HepG2 (cell line): ENCODE data around the gene BRMS1. TPM values are rescaled to one million over a fixed set of nuclear protein-coding genes. Genes with fewer than 3 reads are reported as not detected.

Experiments
- AKNA ChIP-seq: sonication (generic); formaldehyde crosslinking; IDR thresholded peaks from 2 replicates; pipeline ENCODE4 v1.4.0; 2020; ENCODE audit warnings: missing genetic modification reagents, borderline replicate concordance
- BORCS8-MEF2B ChIP-seq: sonication (generic); formaldehyde crosslinking; IDR thresholded peaks from 2 replicates; pipeline ENCODE4 v1.8.0; 2022; ENCODE audit warnings: mild to moderate bottlenecking, missing genetic modification reagents
- DMAP1 ChIP-seq: IDR thresholded peaks from 2 replicates; pipeline ENCODE4 v1.6.1; 2016
- HOXA9 ChIP-seq: sonication (generic); formaldehyde crosslinking; IDR thresholded peaks from 2 replicates; pipeline ENCODE4 v1.8.1; 2022; ENCODE audit warnings: missing genetic modification reagents, mild to moderate bottlenecking, moderate library complexity, borderline replicate concordance
- IRF2 ChIP-seq: IDR thresholded peaks from 2 replicates; pipeline ENCODE4 v1.6.1; 2018; ENCODE audit warnings: missing genetic modification reagents, missing compliant biosample characterization
- KAT8 ChIP-seq: IDR thresholded peaks from 2 replicates; pipeline ENCODE4 v1.6.1; 2016; ENCODE audit warnings: missing genetic modification reagents, missing compliant biosample characterization
- NFAT5 ChIP-seq: sonication (generic); formaldehyde crosslinking; IDR thresholded peaks from 2 replicates; pipeline ENCODE4 v1.4.0; 2020; ENCODE audit warnings: missing genetic modification reagents
- REXO4 ChIP-seq: sonication (generic); formaldehyde crosslinking; IDR thresholded peaks from 2 replicates; pipeline ENCODE4 v1.8.0; 2022; ENCODE audit warnings: missing genetic modification reagents, mild to moderate bottlenecking, borderline replicate concordance
- SATB2 ChIP-seq: sonication (generic); formaldehyde crosslinking; IDR thresholded peaks from 2 replicates; pipeline ENCODE4 v1.5.0; 2020; ENCODE audit warnings: missing genetic modification reagents
- ZNF569 ChIP-seq: sonication (generic); formaldehyde crosslinking; IDR thresholded peaks from 2 replicates; pipeline ENCODE4 v1.5.0; 2020; ENCODE audit warnings: mild to moderate bottlenecking, missing genetic modification reagents, moderate library complexity, borderline replicate concordance
- ZNF598 ChIP-seq: sonication (generic); formaldehyde crosslinking; IDR thresholded peaks from 2 replicates; pipeline ENCODE4 v1.5.1; 2020; ENCODE audit warnings: mild to moderate bottlenecking, missing genetic modification reagents, borderline replicate concordance
- ZNF644 ChIP-seq: IDR thresholded peaks from 2 replicates; pipeline ENCODE4 v1.6.1; 2016; ENCODE audit warnings: low read depth
- ZSCAN22 ChIP-seq: sonication (generic); formaldehyde crosslinking; IDR thresholded peaks from 2 replicates; pipeline ENCODE4 v1.4.0; 2020; ENCODE audit warnings: mild to moderate bottlenecking, missing genetic modification reagents
- polyA plus RNA-seq, 8 experiments: library from polyadenylated mRNA; depleted of rRNA in 3 of 8; stranded (reverse) in 7 of 8; unstranded in 1 of 8; fragments of >200 nt; fragmentation: Illumina TruSeq in 4 of 8; extraction: Trizol in 4 of 8; gene quantifications; 2 replicates each; pipeline versions ENCODE4 v1.2.1 to v1.2.3, GENCODE V29; 2011 to 2016; ENCODE audit warnings: low read depth in 4 of 8, missing spikeins in 1 of 8, mixed read lengths in 1 of 8; ENCODE audit not compliant: insufficient read depth in 1 of 8
- total RNA-seq, 5 experiments: library from RNA; depleted of rRNA; stranded (reverse); fragments of >200 nt; fragmentation: Illumina TruSeq; extraction: Trizol; gene quantifications; 2 replicates each; pipeline ENCODE4 v1.2.3, GENCODE V29; 2016; ENCODE audit warnings: low read depth in 1 of 5
- TF ChIP-seq, protein P1 (sequence below): sonication (generic); formaldehyde crosslinking; conservative IDR thresholded peaks from 2 replicates; pipeline ENCODE4 v1.8.0; 2022; ENCODE audit warnings: low read depth, missing genetic modification reagents
- TF ChIP-seq, protein P2 (sequence below): IDR thresholded peaks from 2 replicates; pipeline ENCODE4 v1.6.1; 2018; ENCODE audit warnings: missing genetic modification reagents

BRMS1 gene
- total and polyA plus RNA-seq, 2 of the 13 experiments (the other 11 are each of a cell fraction or from before 2014, with no cell fraction given): 15.8 to 55.7 TPM

DNA sequence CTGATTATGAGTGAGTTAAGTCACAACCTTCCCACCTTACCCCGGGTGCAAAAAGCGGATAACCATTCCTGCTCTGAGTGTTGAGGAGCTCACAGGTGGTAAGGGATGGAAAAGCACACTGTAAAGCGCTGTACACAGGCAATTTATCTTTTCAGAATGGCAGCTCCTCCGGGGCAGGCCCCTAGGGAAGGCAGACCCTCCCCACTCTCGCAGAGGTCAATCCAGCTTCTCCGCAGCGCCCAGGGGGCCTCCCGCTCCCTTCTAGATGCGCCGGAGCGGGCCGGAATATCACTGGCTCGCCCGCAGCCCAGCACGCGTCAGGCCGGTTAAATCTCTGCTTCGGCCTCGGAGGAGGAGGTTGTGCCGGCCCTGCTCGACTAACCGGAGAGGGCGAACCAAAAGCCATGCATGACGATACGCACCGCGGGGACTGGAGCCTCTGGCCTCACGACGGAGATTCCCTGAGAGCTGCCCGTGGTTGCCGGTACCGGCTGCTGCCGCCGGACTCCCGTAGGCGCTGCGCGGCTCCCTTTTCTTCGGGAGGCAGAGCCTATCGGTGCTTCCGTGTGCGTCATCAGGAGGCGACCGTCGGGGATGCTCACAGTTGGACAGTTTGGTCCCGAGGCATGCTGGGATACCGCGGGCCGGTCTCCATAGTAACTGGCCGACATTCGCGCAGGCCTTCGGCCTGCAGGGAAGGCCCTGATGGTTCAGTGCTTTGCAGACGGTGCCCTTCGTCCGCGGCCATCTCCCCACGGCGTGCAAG lies at the start of gene BRMS1 (continued):
- TF ChIP-seq, protein P1, sequence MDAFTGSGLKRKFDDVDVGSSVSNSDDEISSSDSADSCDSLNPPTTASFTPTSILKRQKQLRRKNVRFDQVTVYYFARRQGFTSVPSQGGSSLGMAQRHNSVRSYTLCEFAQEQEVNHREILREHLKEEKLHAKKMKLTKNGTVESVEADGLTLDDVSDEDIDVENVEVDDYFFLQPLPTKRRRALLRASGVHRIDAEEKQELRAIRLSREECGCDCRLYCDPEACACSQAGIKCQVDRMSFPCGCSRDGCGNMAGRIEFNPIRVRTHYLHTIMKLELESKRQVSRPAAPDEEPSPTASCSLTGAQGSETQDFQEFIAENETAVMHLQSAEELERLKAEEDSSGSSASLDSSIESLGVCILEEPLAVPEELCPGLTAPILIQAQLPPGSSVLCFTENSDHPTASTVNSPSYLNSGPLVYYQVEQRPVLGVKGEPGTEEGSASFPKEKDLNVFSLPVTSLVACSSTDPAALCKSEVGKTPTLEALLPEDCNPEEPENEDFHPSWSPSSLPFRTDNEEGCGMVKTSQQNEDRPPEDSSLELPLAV (CRISPR knock-in tag): no peak
- TF ChIP-seq ZSCAN22 (0 out of 2 replicates have a peak, but pooled peaks have one; percentile 47), AKNA (CRISPR knock-in tag) (no peak), IRF2 (CRISPR knock-in tag) (peak; percentile 86), REXO4 (no peak), SATB2 (CRISPR knock-in tag) (peak; percentile 49; the same call in 1 of the 2 replicates), DMAP1 (CRISPR knock-in tag) (peak; percentile 56; the same call in 1 of the 2 replicates), KAT8 (CRISPR knock-in tag) (peak; percentile 99), ZNF644 (CRISPR knock-in tag) (no peak), NFAT5 (CRISPR knock-in tag) (no peak), HOXA9 (no peak), ZNF569 (no peak), BORCS8-MEF2B (CRISPR knock-in tag) (peak; percentile 89; the same call in 1 of the 2 replicates), ZNF598 (CRISPR knock-in tag) (0 out of 2 replicates have a peak, but pooled peaks have one; percentile 19)
- TF ChIP-seq, protein P2, sequence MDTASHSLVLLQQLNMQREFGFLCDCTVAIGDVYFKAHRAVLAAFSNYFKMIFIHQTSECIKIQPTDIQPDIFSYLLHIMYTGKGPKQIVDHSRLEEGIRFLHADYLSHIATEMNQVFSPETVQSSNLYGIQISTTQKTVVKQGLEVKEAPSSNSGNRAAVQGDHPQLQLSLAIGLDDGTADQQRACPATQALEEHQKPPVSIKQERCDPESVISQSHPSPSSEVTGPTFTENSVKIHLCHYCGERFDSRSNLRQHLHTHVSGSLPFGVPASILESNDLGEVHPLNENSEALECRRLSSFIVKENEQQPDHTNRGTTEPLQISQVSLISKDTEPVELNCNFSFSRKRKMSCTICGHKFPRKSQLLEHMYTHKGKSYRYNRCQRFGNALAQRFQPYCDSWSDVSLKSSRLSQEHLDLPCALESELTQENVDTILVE (CRISPR knock-in tag): peak; percentile 95
